Activated T-cell treated with anti-CD3 and anti-CD28 coated beads for 48 hours (primary cell): Measurements from ENCODE around the gene REEP5.

Experiments
- DNase-seq: peaks from one replicate; pipeline ENCODE4 v3.0.0-alpha.2; 2020; ENCODE audit warnings: low read depth

Gene REEP5

GRCh38 chr5:112833971-112834370, 88.1 kb downstream of the REEP5 start:
- no peak for DNase-seq

- no peak for DNase-seq
Observed at GRCh38 chr5:112830378-112830777, 91.6 kb downstream of the REEP5 start.
